ENCODE measurements around the gene AMZ1.

AMZ1 gene

DNA sequence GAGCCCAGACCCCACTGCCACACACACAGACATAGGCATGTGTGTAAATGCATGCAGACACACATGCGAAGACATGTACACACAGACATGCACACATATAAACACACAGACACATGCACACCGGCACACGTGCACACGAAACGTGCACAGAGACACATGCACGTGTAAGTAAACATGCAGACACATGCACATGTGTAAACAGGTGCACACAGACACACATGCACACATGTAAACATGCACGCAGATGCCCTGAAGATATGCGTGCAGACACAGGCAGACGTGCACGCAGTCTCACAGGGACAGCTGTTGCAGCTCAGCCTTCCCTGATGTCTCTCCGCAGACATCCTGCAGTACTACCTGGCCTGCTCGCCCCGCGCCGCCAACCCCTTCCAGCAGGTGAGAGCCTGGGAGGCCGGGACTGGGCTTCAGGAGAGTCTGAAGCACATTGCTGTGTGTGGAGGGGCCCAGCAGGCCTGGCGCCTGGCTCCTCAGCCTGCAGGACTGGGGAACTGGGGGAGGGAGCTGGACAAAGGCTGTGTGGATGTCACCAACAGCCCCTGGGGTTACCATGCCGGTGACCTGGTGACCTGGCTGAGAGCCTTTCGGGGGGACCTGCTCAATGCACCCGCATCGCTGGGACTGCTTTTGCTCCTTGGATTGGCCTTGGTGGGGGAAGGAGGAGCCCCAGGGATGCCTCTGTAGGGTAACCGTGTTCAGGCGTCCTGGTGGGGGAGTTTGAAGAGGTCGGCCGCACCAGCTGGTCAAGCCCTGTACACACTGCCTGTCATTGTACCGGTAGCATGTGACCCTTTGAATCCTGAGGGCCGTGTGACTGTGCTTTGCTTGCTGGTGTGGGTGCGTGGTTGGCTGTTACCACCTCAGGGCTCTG lies 35.9 kb upstream of the AMZ1 start:
- no peak for FAIRE-seq

DNA sequence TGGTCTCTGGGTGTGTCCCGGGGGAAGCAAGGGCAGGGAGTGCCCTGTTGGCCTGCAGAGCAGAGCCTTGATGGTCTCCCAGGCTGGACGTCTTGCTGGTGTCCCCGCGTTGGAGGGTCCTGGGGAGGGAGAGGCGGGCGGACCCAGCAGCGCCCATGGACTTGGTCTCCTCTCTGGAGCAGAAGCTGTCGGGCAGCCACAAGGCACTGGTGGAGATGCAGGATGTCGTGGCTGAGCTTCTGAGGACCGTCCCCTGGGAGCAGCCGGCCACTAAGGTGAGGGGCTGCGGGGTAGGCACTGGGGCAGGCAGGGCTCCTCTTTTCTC lies 35.3 kb upstream of the AMZ1 start:
- FAIRE-seq = no peak

DNA sequence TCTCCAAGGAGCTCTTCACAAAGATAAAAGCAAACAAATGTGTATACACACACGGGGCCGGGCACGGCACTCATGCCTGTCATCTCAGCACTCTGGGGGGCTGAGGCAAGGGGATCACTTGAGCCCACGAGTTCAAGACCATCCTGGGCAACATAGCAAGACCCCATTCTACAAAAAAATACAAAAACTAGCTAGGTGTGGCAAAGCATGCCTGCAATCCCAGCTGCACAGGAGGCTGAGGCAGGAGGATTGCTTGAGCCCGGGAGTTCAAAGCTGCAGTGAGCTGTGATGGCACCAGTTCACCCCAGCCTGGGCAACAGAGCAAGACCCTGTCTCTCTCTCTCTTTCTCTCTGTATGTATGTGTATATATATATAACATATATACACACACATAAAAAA lies 33.9 kb upstream of the AMZ1 start:
- FAIRE-seq = no peak

DNA sequence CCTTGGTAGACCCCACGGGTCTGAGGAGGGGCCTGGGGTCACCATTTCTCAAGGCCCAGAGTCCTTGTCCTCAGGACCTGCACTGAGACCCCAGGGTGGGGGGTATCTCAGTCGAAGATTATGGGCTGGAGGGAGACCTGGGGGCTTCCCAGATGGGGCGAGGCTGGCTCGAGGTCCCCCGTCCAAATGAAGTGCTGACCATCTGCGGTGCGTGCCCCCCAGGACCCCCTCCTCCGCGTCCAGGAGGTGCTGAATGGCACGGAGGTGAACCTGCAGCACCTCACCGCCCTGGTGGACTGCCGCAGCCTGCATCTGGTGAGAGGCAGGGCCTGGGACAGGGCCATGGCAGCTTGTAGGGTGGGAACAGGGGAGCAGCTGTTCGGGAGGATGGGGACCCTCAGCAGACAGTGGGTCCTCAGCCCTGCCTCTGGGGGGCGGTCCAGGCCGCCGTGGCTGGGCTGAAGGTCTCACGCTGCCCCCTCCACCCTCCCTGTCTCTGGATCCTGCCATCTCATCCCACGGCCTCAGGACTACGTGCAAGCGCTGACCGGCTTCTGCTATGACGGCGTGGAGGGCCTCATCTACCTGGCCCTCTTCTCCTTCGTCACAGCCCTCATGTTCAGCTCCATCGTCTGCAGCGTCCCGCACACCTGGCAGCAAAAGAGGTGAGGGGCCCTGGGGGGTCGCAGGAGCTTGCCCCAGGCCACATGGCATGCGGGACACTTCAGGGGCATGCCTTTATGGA lies 32.0 kb upstream of the AMZ1 start:
- FAIRE-seq = no peak

DNA sequence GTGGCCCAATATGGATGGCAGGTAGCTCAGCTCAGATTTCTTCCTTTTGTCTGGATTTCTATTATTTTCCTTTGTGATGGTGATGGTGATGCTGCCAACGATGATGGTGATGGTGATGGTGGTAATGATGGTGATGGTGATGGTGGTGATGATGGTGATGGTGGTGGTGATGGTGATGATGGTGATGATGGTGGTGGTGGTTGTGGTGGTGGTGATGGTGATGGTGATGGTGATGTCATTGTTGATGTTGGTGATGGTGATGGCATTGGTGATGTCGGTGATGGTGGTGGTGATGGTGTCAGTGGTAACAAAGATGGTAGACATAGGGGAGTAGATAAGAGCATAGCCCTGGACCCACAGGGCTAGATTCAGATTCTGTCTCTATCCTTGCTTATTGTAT lies 30.8 kb upstream of the AMZ1 start:
- no peak for FAIRE-seq

DNA sequence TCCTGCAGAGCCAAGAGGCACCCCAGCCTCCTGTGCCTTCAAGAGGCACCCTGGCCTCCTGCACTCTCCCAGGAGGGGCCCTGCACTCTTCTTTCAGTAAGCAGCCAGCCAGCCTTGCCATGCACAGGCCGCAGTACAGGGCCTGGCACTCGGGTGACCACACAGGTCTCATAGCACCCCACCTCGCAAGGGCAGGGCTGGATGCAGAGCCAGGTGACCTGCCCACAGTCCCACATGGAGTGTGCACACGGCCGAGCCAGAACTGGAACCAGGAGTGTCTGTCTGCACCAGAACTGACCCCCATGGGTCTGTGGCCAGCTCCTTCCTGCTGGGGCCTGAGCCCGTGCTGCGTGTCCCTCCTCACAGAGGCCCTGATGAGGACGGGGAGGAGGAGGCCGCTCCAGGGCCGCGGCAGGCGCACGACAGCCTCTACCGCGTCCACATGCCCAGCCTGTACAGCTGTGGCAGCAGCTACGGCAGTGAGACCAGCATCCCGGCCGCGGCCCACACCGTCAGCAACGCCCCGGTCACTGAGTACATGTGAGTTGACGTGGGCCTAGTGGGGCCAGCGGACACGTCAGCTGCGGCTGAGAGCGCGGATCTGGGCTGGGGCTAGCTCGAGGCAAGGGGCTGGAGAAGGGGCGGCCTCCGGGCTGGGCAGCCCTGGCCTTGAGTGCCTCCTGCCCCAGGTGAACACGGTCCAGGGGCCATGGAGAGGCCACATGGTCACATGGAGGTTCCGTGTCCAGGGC lies 29.9 kb upstream of the AMZ1 start:
- FAIRE-seq = no peak

DNA sequence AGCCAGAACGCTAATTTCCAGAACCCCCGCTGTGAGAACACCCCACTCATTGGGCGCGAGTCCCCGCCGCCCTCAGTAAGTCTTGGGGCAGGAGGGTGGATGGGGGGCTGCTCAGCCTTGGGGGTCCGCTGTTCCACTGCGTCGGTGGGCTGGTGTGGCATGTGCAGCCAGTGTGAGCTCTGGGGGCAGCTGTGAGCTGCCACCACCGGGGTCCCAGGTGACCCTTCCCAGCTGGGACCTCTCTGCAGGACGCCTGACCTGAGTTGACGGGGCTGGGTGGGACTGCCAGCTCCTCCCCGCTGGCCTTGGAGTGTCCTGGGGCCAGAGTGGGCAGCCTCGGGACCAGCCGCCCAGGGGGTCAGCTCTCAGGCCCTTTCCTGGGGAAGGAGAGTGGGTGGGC lies 29.1 kb upstream of the AMZ1 start:
- no peak for FAIRE-seq

DNA sequence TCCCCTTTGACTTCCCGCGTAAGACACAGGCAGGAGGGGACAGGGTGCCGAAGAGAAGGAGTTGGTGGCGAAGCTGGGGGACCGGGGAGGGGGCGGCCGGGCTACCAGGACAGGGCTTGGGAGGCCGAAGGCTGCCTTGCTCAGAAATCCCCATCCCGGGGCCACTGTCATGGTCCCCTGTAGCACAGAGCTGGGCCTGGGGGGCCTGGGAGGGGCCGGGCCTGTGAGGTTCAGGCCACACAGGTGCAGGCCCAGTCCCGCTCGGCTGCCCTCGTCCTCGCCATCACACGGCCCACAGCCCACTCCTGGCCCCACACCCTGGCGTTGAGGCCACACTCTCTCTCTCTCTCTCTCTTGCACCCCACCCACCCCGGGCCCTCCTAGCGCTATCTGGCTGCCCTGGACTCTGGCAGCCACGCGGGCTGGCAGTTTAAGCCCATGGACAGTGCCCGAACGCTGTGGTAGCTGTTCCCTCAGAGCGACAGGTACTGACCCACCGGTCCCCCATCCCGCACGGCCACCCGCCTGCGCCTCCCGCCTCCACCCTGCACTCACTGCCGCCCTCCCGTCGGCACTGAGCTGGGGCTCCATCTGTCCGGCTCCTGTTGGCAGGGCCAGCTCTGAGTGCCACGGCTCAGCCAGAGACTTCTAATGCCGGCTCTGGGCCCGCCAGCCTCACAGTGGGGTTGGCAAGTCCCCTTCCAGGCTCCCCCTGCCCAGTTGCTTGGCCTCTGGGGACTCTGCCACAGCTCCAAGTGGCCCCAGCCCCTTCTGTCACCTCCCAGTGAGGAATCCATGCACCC lies 28.2 kb upstream of the AMZ1 start:
- no peak for FAIRE-seq

DNA sequence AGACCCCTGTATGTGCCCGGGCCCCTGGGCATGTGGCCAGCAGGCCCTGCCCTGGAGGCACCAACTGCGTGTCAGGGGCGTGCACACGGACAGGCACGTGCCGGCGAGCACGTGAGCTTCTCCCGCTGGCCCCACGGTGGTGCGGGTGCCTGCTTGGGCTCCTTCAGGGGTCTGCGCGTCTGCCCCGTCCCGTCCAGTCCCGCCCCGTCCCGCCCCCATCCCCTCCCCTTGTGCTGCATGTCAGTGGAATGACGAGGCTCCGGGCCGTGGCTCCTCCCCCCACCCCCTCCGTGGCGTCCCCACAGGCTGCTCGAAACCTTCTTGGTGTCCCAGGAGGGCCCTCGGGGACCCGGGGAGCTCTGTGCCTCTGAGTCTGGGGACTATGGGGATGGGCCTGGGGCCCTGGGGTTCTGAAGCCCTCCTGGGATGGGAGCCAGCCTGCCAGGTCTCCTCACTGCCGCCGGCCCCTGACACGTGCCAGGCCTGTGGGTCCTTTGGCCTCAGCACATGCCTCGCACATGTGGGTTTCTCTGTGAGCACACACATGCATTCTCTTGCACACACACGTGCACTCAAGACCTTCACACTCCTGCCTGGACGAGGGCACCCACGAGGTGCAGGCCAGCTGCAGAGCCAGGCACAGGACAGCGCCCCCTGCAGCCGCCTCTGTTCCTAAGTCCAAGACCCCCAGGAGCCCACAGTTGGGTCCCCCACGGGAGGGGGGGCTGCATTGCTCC lies 27.5 kb upstream of the AMZ1 start:
- no peak for FAIRE-seq

DNA sequence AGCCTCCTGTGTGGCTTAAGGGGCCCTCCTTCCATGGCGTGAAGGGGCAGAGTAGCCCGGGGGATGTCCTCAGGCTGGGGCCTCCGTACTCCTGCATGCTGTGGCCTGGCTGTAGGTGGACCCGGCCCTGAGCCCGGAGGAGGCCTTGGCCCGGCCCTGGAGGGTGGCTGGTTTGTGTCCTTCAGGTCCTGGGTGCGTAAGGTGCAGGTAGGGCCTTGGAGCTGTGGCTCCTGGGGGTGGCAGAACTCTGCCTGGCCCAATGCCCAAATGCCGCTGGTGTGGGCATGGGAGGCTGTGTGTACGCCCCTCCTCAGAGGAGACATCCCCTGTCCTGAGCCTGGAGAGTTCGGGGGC lies 26.9 kb upstream of the AMZ1 start:
- no peak for FAIRE-seq

DNA sequence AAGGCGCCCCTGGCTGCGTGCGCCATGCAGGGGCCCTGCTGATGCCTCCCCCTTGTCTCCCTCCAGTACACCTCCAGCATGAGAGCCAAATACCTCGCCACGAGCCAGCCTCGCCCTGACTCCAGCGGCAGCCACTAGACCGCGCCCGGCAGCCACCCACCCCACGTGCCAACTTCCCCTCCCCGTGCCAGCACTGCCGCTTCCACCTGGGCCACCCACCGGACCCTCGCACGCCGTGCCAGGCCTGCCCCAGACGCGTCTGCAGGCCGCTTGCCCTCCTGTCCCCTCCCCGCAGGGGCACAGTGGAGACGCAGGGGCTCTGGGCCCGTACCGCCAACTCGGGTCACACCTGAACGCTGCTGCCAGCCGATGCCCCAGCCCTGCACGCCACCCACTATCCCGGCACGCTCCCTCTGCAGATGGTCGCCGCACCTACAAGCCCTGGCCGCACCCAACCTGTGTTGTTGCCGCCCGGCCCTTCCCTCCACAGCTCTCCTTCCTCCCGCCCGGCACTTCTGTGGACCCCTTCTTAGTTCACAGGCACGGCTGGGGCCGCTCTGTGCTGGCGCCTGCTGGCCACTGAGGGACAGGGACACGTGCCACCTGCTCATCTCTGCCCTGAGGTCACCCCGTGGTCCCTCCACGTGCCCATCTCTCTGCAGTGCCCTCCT lies 26.3 kb upstream of the AMZ1 start:
- no peak for FAIRE-seq

DNA sequence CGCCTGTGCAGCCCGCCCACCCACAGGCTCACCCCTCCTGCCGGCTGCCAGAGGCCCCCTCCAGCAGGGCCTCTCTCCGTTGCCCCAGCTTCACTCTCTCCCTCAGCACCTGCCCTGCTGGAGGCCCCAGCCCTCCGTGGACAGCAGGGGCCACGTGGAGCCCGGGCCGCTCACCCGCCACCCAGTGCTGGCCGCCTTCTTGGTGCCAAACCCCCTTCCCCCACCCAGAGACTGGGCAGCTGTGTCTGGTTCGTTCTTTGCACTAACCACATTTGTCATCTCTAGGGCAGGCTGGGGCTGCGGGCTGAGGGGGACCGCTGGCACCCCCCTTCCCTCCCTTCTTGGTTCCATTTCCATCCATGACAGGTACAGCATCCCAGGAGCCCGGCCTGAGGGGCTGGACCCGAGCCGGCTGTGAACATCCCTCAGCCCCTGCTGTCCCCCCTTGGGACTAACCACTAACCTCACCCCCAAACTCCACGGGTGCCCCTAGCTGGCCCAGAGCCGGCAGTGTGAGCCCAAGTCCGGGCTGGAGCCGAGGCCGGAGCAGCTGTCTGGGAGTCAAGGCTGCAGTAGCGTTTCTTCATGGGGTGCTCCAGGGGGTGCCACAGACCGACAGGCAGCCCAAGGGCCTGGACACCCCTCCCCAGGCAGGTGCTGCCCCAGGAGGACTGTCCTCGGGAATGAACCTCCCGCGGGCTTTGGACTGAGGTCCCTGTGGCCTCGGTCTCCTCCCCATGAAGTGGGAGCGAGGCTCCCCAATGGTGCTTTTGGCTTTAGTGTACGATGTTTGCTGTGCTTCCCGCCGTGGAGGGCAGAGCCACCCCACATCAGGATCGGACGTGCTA lies 25.5 kb upstream of the AMZ1 start:
- FAIRE-seq = no peak

DNA sequence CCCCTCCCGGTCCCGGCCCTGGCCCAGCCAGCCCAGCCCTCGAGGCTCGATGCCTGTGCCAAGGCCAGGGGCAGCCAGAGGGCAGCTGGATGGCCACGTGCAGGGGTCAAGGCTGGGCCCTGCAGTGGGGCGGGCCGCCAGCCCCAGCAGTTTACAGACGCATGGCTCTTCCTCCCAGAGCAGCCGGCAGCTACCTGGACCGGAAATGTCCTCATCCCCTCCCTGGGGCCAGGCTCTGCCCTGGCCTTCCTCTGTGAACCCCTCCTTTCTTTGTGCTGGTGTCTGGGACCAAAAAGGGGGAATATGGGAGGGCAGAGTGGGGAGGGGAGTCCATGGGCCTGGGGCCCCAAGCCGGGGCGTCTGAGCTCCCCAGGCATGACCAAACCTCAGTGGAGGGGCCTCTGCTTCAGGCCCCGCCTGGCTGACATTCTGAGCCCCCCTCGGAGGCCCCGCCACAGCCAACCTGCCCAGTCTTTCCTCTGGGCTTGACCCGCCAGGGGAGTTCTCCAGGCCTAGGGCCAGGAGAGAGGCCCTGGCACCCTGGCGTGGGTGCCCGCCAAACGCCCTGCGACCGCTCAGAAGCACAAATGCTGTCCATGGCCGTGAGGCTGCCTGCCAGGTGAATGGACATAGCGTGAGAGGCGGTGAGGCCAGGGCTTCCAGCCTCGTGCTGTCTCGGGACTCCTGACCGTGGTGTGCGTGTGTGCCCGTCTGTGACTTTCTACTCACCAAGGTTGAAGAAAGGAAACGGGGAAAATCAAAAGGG lies 24.7 kb upstream of the AMZ1 start:
- FAIRE-seq = no peak

DNA sequence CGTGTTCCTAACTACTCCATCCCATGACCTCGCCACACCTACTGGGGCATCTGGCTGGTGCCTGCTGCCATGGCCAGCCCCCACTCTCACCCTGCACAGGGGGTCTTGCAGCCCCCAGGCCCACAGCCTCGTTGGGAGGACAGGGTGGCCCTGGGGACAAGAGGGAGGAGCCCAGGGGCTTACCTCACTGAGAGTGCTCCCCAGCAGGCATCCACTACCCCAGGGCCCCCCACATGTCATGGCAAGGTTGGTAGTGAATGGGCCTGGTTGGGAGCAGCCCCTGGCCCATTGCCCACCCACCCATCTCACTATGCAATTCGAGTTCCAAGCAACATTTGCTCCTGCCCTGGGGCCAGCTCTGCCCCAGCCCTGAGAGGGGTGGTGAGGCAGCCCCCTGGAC lies 24.0 kb upstream of the AMZ1 start:
- no peak for FAIRE-seq

DNA sequence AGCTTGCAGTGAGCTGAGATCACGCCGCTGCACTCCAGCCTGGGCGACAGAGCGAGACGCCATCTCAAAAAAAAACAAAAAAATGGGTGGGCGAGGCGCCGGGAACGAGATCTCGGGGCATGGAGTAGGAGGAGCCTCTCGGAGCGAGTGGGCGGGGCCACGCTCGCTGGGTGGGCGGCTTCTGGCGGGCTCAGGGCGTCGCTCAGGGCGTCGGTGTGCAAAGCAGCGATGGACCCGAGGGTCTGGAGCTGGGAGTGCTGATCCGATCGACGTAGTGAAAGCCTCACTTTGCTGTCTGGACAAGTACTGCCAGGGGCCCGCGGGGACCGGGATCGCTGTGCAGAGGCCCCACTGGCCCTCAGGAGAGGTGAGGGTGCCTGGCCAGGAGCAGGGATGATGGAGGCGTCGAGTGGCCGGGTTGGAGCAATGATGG lies 22.6 kb upstream of the AMZ1 start:
- FAIRE-seq = no peak

DNA sequence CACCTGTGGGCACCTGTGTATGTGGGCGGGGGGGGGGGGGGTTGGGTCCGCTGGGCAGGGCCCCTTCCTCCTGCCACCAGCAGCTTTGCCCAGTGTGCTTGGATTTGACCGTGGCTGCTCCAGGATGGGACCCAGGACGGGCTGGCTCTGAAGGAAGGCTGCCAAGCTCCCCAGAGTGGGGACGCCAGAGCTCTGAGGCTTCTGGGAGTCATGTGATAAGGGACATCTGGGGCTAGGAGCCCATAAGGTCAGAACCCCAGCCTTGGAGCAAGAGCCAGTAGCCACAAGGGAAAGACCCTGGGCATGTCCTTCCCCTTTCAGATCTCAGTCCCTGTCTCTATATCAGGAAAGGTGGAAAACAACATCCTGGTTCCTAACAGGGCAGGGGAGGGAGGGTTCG lies 21.8 kb upstream of the AMZ1 start:
- no peak for FAIRE-seq

DNA sequence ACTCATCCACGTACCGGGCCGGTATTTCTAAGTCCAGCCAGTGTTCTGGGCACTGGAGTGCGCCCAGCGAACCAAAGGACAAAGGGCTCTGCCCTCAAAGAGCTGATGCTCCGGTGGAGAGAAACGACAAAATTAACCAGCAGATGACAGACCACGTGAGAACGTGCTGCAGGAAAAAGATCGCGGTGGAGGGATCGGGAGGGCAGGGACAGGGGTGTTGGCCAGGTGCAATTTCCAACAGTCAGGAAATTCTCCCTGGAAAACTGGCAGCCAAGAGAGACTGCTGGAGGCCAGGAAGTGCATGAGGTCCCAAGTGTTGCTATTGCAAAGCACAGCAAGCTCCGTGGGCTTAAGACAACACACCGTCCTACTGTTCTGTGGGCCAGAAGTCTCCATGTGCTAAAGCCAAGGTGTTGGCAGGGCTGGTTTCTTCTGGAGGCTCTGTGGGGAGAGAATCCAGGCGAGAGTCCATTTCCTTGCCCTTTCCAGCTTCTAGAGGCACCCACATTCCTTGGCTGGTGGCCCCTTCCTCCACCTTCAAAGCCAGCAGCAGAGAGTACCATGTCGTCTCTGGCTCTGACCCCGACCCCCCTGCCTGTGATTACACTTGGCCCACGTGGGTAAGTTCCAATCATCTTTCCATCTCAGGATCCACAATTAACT lies 21.3 kb upstream of the AMZ1 start:
- FAIRE-seq = no peak

DNA sequence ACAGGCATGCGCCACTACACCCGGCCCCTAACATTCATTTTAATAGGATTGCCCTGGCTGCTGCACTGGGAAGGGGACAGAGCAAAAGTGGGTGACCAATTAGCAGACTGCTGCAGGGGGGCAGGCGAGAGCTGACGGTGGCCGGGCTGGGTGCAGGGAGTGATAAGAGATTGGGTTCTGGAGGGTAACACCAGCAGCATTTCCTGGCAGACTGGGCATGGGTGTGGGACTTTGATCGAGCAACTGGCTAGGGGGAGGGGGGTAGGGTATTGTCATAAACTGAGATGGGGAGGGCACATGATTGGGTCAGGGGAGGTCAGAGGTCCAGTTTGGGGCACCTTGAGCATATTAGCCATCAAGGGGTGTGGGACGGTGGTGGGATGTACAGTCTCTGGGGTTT lies 20.2 kb upstream of the AMZ1 start:
- FAIRE-seq = no peak

DNA sequence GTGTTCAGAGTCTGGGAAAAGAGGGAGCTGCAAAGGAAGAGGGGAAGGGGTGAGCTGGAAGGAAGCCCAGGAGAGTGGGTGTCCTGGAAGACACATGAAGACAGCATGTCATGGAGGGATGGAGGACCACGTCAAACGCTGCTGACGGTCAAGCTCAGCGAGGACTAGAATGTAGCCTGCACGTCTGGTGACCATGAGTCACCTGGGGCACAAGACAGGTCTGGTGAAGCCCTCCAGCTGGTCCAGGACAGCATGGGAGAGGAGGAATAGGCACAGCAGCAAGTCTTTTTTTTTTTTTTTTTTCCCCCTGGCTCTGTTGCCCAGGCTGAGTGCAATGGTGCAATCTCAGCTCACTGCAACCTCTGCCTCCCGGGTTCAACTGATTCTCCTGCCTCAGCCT lies 19.6 kb upstream of the AMZ1 start:
- no peak for FAIRE-seq

Measured in endometrium (tissue), 2 donors.